WI38 (cell line): ENCODE results near the gene ZNF618.
A peak's percentile ranks its signal among the peaks of the same experiment; 100 is the strongest.

ENCODE experiments used
- H3K4me3 ChIP-seq: 2 replicates; pipeline ENCODE4 v1.5.1; 2011; ENCODE audit warnings: low read depth, mild to moderate bottlenecking, control low read depth, low read length
- CTCF ChIP-seq: IDR thresholded peaks from 2 replicates; pipeline ENCODE4 v1.5.1; 2012; ENCODE audit warnings: low read depth, mild to moderate bottlenecking, control low read depth, low read length

ZNF618 gene

GRCh38 chr9:113853333-113853732 lies 22.8 kb upstream of the ZNF618 start:
- H3K4me3 ChIP-seq = no peak overlapping the region
- TF ChIP-seq CTCF = peak; percentile 38; the same call in 1 of the 2 replicates

GRCh38 chr9:113854310-113854709 lies 21.8 kb upstream of the ZNF618 start:
- no peak overlapping the region for H3K4me3 ChIP-seq
- no peak for TF ChIP-seq CTCF

DNA sequence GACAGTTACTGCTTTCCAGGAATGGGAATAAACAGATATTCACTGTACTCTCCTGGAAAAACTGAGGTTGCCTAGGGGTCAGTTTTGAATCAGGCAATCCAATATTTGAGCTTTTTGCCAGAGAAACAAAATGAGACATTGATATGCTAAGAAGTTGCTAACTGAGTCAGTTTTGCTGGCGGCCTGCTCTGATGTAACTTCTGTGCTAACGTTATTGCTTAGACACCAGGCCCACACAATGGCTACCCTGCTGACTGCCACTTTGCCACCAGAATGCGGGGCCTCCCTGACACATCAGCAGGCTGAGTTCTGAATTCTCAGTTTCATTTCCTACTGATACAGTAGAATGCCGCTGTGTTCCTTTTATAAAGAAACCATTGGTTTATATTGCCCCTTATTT lies 18.2 kb upstream of the ZNF618 start:
- TF ChIP-seq CTCF = no peak
- no peak overlapping the region for H3K4me3 ChIP-seq

GRCh38 chr9:113858282-113858681 lies 17.8 kb upstream of the ZNF618 start:
- H3K4me3 ChIP-seq = no peak overlapping the region
- no peak for TF ChIP-seq CTCF

DNA sequence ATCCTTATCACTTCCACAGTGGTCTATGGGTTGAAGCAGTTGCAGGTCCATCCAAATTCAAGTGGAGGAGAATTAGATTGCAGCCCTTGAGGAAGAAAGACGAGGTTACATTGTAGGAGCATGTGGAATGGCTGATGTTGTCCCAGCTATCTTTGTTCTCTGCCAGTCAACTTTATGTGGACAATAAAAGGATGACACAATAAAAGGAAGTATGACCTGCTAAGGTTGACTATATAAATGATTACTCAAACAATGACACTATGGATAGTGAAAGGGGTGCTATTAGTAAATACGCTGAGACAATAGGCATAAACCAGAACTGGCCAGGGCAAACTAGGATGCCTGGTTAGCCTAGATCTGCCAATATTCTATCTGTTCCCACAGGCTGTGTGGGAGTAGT lies 12.8 kb upstream of the ZNF618 start:
- no peak for TF ChIP-seq CTCF
- no peak overlapping the region for H3K4me3 ChIP-seq

DNA sequence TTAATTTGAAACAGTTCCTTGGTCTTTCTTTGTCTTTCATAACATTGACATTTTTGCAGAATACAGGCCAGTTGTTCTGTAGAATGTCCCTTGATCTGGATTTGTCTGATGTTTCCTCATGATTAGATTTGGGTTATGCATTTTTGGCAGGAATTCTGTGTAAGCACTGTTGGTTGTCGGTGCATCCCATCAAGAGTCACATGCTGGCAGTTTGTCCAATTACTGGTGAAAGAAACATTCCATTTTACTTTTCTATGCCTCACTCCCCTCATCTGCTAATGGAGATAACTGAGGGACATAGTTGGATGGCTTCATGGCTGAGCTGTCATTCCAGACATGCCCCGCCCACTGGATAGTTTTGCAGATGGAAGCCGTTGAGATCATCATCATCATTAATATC lies 7.6 kb upstream of the ZNF618 start:
- TF ChIP-seq CTCF = no peak

GRCh38 chr9:113872485-113873143 lies 3.5 kb upstream of the ZNF618 start:
- no peak overlapping the region for H3K4me3 ChIP-seq
- TF ChIP-seq CTCF = no peak

More for the DNA sequence above, 7.6 kb upstream of the ZNF618 start:
- H3K4me3 ChIP-seq = no peak overlapping the region
